A549 (cell line): ENCODE results near the gene MYO7A. TPM values are rescaled to one million over a fixed set of nuclear protein-coding genes. Genes with fewer than 3 reads are reported as not detected.

Experiments used
- ATAC-seq, 2 experiments: fragments of 200-7000 bp in 1 of 2; fragments of >200 bp in 1 of 2; cut with Nextera tagmentation in 1 of 2; cut with Tn5 transposase in 1 of 2; 3 replicates each; pipeline versions ENCODE4 v1.8.0 to v1.9.1; 2018 to 2020; ENCODE audit warnings: mild to moderate bottlenecking in 1 of 2, moderate library complexity in 1 of 2
- CTCF ChIA-PET: fragments of 300-600 bp; sonication (Branson Sonifier 250); formaldehyde crosslinking; extraction: SDS; loops from one replicate; lab custom pipeline; 2021; ENCODE audit warnings: antibody characterized with exemption, inconsistent platforms; lab: Yijun Ruan, JAX
- POLR2A ChIA-PET: fragments of 350-600 bp; formaldehyde crosslinking; extraction: SDS; loops from one replicate; lab custom pipeline; 2021; ENCODE audit warnings: antibody characterized with exemption, inconsistent platforms; lab: Yijun Ruan, JAX
- DNase-seq, 2 experiments: peaks; one replicate each; pipeline versions ENCODE4 v3.0.0 to v3.0.0-alpha.2; 2011 to 2016; ENCODE audit warnings: low read depth in 1 of 2, low spot score in 1 of 2
- FAIRE-seq: peaks from 2 replicates; lab custom pipeline; 2011; peaks lifted over from hg19 to GRCh38; lab: Jason Lieb, UNC
- H3K27ac ChIP-seq, 2 experiments: fragments of >200 bp; sonication (Bioruptor Twin); formaldehyde crosslinking; 3 replicates each; pipeline ENCODE4 v1.5.1; 2016 to 2017
- H3K4me1 ChIP-seq: fragments of >200 bp; sonication (Bioruptor Twin); formaldehyde crosslinking; 3 replicates; pipeline ENCODE4 v1.6.1; 2016
- H3K4me2 ChIP-seq: fragments of >200 bp; sonication (Bioruptor Twin); formaldehyde crosslinking; 3 replicates; pipeline ENCODE4 v1.6.1; 2016
- H3K4me3 ChIP-seq: fragments of >200 bp; sonication (Bioruptor Twin); formaldehyde crosslinking; 3 replicates; pipeline ENCODE4 v1.5.1; 2016
- H3K9me3 ChIP-seq: fragments of >200 bp; sonication (Bioruptor Twin); formaldehyde crosslinking; 3 replicates; pipeline ENCODE4 v1.6.1; 2016
- BHLHE40 ChIP-seq: IDR thresholded peaks from 2 replicates; pipeline ENCODE4 v1.6.1; 2012; ENCODE audit warnings: low read depth, low read length, inconsistent platforms
- CBX2 ChIP-seq: fragments of 200-600 bp; sonication (generic); IDR thresholded peaks from 2 replicates; pipeline ENCODE4 v1.6.1; 2016; ENCODE audit warnings: low read depth, mild to moderate bottlenecking, borderline replicate concordance
- CEBPB ChIP-seq, 2 experiments: fragments of >200 bp in 1 of 2; sonication (Bioruptor Twin) in 1 of 2; formaldehyde crosslinking in 1 of 2; IDR thresholded peaks; 2 replicates each; pipeline ENCODE4 v1.6.1; 2012 to 2016
- CHD4 ChIP-seq: fragments of 200-600 bp; sonication (generic); IDR thresholded peaks from 2 replicates; pipeline ENCODE4 v1.6.1; 2016; ENCODE audit warnings: antibody characterized with exemption, mild to moderate bottlenecking, borderline replicate concordance
- HOXB5 ChIP-seq: fragments of 250-450 bp; sonication (Bioruptor Pico); IDR thresholded peaks from 2 replicates; pipeline ENCODE4 v1.5.0; 2020; ENCODE audit warnings: mild to moderate bottlenecking, moderate library complexity
- KDM1A ChIP-seq: fragments of 200-600 bp; sonication (generic); IDR thresholded peaks from 2 replicates; pipeline ENCODE4 v1.6.1; 2016; ENCODE audit warnings: low read depth, mild to moderate bottlenecking
- MAX ChIP-seq: IDR thresholded peaks from 2 replicates; pipeline ENCODE4 v1.6.1; 2012
- MAZ ChIP-seq: fragments of 150-350 bp; IDR thresholded peaks from 2 replicates; pipeline ENCODE4 v1.6.1; 2014; ENCODE audit warnings: antibody characterized with exemption, low read depth, low read length, borderline replicate concordance
- MYC ChIP-seq: IDR thresholded peaks from 2 replicates; pipeline ENCODE4 v1.6.1; 2012; ENCODE audit warnings: mild to moderate bottlenecking, inconsistent platforms, low read length, improper control_type of control experiment, borderline replicate concordance
- NPAS2 ChIP-seq: fragments of 250-450 bp; sonication (Bioruptor Pico); IDR thresholded peaks from 2 replicates; pipeline ENCODE4 v1.8.0; 2022; ENCODE audit warnings: mild to moderate bottlenecking, moderate library complexity, borderline replicate concordance
- PHF8 ChIP-seq: fragments of 200-600 bp; sonication (generic); IDR thresholded peaks from 2 replicates; pipeline ENCODE4 v1.6.1; 2016; ENCODE audit warnings: low read depth, mild to moderate bottlenecking, antibody characterized with exemption, moderate library complexity, borderline replicate concordance
- POLR2AphosphoS2 ChIP-seq: conservative IDR thresholded peaks from 2 replicates; pipeline ENCODE4 v1.6.1; 2012; ENCODE audit warnings: low read length, improper control_type of control experiment, inconsistent platforms
- RAD21 ChIP-seq, 2 experiments: fragments of >200 bp in 1 of 2; sonication (Bioruptor Twin) in 1 of 2; formaldehyde crosslinking in 1 of 2; IDR thresholded peaks in 1 of 2; conservative IDR thresholded peaks in 1 of 2; 2 replicates in 1 of 2; 3 replicates in 1 of 2; pipeline ENCODE4 v1.6.1; 2012 to 2018; ENCODE audit warnings: inconsistent platforms in 1 of 2
- REST ChIP-seq: fragments of 200-600 bp; sonication (generic); IDR thresholded peaks from 2 replicates; pipeline ENCODE4 v1.6.1; 2016; ENCODE audit warnings: antibody characterized with exemption, mild to moderate bottlenecking, moderate library complexity
- RNF2 ChIP-seq: fragments of 200-600 bp; sonication (generic); IDR thresholded peaks from 2 replicates; pipeline ENCODE4 v1.6.1; 2016; ENCODE audit warnings: low read depth, mild to moderate bottlenecking, antibody characterized with exemption, moderate library complexity, borderline replicate concordance
- TP53 ChIP-seq: fragments of 250-450 bp; sonication (Bioruptor Pico); IDR thresholded peaks from 2 replicates; pipeline ENCODE4 v1.5.0; 2021; ENCODE audit warnings: mild to moderate bottlenecking, moderate library complexity
- WGBS: methylation state at CpG from one replicate; pipeline ENCODE4 v1.1.6; 2017; ENCODE audit errors: missing lambda C conversion rate; 5-methylcytosine and 5-hydroxymethylcytosine counted together
- polyA plus RNA-seq, 4 experiments: library from polyadenylated mRNA; depleted of rRNA in 3 of 4; stranded (reverse); fragments of >200 nt; fragmentation: RNase III in 1 of 4; extraction: RNeasy Plus Mini Kit Qiagen cat#74134 plus additional on column Dnase treatment in 1 of 4; gene quantifications; 2 replicates in 3 of 4; 3 replicates in 1 of 4; pipeline ENCODE4 v1.2.3, GENCODE V29; 2011 to 2017
- TF ChIP-seq, protein P1 (sequence below): fragments of 150-350 bp; IDR thresholded peaks from 2 replicates; pipeline ENCODE4 v1.6.1; 2014; ENCODE audit warnings: low read depth, mild to moderate bottlenecking, low read length
- TF ChIP-seq, protein P2 (sequence below): fragments of >200 bp; sonication (Bioruptor Twin); formaldehyde crosslinking; IDR thresholded peaks from 3 replicates; pipeline ENCODE4 v1.6.1; 2016
- TF ChIP-seq, protein P3 (sequence below): fragments of 250-450 bp; sonication (Bioruptor Pico); IDR thresholded peaks from 2 replicates; pipeline ENCODE4 v1.5.0; 2020; ENCODE audit warnings: low read depth, mild to moderate bottlenecking, moderate library complexity
- TF ChIP-seq, protein P4 (sequence below): fragments of 250-450 bp; sonication (Bioruptor Pico); IDR thresholded peaks from 2 replicates; pipeline ENCODE4 v1.5.0; 2021; ENCODE audit warnings: mild to moderate bottlenecking, moderate library complexity, borderline replicate concordance
- TF ChIP-seq, protein P5 (sequence below): fragments of 450-650 bp; IDR thresholded peaks from 2 replicates; pipeline ENCODE4 v1.6.1; 2014; ENCODE audit warnings: antibody characterized with exemption

MYO7A gene
- polyA plus RNA-seq, 2 of the 4 experiments (the other 2 are of a cell fraction), result 1.7 to 2.1 TPM

- TF ChIP-seq, protein P1, sequence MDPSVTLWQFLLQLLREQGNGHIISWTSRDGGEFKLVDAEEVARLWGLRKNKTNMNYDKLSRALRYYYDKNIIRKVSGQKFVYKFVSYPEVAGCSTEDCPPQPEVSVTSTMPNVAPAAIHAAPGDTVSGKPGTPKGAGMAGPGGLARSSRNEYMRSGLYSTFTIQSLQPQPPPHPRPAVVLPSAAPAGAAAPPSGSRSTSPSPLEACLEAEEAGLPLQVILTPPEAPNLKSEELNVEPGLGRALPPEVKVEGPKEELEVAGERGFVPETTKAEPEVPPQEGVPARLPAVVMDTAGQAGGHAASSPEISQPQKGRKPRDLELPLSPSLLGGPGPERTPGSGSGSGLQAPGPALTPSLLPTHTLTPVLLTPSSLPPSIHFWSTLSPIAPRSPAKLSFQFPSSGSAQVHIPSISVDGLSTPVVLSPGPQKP, result no peak
- no peak for TF ChIP-seq CEBPB (IDR thresholded peaks at IDR 0.05)
- TF ChIP-seq, protein P2, sequence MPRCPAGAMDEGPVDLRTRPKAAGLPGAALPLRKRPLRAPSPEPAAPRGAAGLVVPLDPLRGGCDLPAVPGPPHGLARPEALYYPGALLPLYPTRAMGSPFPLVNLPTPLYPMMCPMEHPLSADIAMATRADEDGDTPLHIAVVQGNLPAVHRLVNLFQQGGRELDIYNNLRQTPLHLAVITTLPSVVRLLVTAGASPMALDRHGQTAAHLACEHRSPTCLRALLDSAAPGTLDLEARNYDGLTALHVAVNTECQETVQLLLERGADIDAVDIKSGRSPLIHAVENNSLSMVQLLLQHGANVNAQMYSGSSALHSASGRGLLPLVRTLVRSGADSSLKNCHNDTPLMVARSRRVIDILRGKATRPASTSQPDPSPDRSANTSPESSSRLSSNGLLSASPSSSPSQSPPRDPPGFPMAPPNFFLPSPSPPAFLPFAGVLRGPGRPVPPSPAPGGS, result no peak
- TF ChIP-seq PHF8, result no peak
- TF ChIP-seq, protein P3, sequence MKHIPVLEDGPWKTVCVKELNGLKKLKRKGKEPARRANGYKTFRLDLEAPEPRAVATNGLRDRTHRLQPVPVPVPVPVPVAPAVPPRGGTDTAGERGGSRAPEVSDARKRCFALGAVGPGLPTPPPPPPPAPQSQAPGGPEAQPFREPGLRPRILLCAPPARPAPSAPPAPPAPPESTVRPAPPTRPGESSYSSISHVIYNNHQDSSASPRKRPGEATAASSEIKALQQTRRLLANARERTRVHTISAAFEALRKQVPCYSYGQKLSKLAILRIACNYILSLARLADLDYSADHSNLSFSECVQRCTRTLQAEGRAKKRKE (CRISPR knock-in tag), result no peak
- TF ChIP-seq BHLHE40, result no peak
- TF ChIP-seq, all 56 proteins: peak for 0
These were observed 10.6 kb upstream of the MYO7A start (continued) for GRCh38 chr11:77117492-77117891.

DNA sequence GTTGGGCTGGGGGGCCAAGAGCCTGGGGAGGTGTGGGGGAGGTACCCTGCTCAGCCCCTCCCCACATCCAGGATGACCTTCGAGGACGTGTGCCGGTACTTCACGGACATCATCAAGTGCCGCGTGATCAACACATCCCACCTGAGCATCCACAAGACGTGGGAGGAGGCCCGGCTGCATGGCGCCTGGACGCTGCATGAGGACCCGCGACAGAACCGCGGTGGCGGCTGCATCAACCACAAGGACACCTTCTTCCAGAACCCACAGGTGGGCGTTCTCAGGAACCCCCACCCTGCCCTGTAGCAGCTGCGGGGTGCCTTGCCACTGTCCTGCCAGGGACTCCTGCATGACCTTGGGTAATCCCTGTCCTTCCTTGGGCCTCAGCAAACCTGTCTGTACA, 10.0 kb upstream of the MYO7A start:
- ATAC-seq, result no peak
- FAIRE-seq, result no peak
- POLR2A ChIA-PET, result no interaction called here
- WGBS, result 81% methylated on average over 17 of the region's 17 CpGs
- Histone ChIP-seq H3K4me2 (no peak overlapping the region), H3K4me3 (no peak overlapping the region), H3K4me1 (peaks cover 2% of the 10 kb centered on the region; the same call in 1 of the 3 replicates), H3K9me3 (no peaks in the 10 kb centered on the region), H3K27ac (no peak overlapping the region)
- CTCF ChIA-PET, result interaction anchor here (0.6 to 23.6 kb wide), 7 partner anchors 9 to 383 kb away, joined by 3 to 290 read pairs (median 4); partner anchors contain the start of gene MYO7A
- no peak for DNase-seq
- TF ChIP-seq RAD21 (conservative IDR thresholded peaks at IDR 0.05 in 1 of 2, IDR thresholded peaks at IDR 0.05 in 1 of 2), result no peak
- no peak for TF ChIP-seq MAX
- no peak for TF ChIP-seq BHLHE40
- TF ChIP-seq NPAS2 (CRISPR knock-in tag), result no peak

- H3K9me3 ChIP-seq, result no peaks in the 10 kb centered on the region
- 94% methylated on average over 11 of the region's 12 CpGs for WGBS
- H3K4me3 ChIP-seq, result no peak overlapping the region
- ATAC-seq (no peak), FAIRE-seq (no peak), DNase-seq (no peak)
- H3K4me2 ChIP-seq, result no peak overlapping the region
- POLR2A ChIA-PET, result no interaction called here
- H3K27ac ChIP-seq, result no peak overlapping the region
- TF ChIP-seq, protein P4, sequence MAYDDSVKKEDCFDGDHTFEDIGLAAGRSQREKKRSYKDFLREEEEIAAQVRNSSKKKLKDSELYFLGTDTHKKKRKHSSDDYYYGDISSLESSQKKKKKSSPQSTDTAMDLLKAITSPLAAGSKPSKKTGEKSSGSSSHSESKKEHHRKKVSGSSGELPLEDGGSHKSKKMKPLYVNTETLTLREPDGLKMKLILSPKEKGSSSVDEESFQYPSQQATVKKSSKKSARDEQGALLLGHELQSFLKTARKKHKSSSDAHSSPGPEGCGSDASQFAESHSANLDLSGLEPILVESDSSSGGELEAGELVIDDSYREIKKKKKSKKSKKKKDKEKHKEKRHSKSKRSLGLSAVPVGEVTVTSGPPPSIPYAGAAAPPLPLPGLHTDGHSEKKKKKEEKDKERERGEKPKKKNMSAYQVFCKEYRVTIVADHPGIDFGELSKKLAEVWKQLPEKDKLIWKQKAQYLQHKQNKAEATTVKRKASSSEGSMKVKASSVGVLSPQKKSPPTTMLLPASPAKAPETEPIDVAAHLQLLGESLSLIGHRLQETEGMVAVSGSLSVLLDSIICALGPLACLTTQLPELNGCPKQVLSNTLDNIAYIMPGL (CRISPR knock-in tag), result no peak
- no peak for TF ChIP-seq POLR2AphosphoS2
- TF ChIP-seq CHD4, result no peak
- TF ChIP-seq KDM1A, result no peak
- TF ChIP-seq CBX2, result no peak
- TF ChIP-seq HOXB5 (CRISPR knock-in tag), result no peak
- TF ChIP-seq MAZ, result no peak
- TF ChIP-seq PHF8, result no peak
- TF ChIP-seq MYC, result no peak
- TF ChIP-seq TP53 (CRISPR knock-in tag), result no peak
- TF ChIP-seq RNF2, result no peak
- TF ChIP-seq, protein P5, sequence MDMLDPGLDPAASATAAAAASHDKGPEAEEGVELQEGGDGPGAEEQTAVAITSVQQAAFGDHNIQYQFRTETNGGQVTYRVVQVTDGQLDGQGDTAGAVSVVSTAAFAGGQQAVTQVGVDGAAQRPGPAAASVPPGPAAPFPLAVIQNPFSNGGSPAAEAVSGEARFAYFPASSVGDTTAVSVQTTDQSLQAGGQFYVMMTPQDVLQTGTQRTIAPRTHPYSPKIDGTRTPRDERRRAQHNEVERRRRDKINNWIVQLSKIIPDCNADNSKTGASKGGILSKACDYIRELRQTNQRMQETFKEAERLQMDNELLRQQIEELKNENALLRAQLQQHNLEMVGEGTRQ, result no peak
- TF ChIP-seq REST, result no peak
- CTCF ChIA-PET, result interaction anchor here (0.8 to 23.6 kb wide), 4 partner anchors 8 to 967 kb away, joined by 3 to 290 read pairs (median 32); partner anchors contain the start of gene MYO7A
- no peaks in the 10 kb centered on the region for H3K4me1 ChIP-seq
These were observed 9.1 kb upstream of the MYO7A start for GRCh38 chr11:77118971-77119370.
